GM19043 (cell line): ENCODE results near the gene WDR26.
A peak's percentile ranks its signal among the peaks of the same experiment; 100 is the strongest.
"Not testable (repeated sequence)": the region's sequence is repeated elsewhere in the genome, so short reads cannot be mapped to it uniquely, and the experiment has no call there.

Source experiments
- ATAC-seq: cut with Tn5 transposase; IDR thresholded peaks from one replicate; pipeline ENCODE4 v1.9.1; 2021; ENCODE audit warnings: low read depth; ENCODE audit not compliant: unreplicated experiment

The WDR26 gene

DNA sequence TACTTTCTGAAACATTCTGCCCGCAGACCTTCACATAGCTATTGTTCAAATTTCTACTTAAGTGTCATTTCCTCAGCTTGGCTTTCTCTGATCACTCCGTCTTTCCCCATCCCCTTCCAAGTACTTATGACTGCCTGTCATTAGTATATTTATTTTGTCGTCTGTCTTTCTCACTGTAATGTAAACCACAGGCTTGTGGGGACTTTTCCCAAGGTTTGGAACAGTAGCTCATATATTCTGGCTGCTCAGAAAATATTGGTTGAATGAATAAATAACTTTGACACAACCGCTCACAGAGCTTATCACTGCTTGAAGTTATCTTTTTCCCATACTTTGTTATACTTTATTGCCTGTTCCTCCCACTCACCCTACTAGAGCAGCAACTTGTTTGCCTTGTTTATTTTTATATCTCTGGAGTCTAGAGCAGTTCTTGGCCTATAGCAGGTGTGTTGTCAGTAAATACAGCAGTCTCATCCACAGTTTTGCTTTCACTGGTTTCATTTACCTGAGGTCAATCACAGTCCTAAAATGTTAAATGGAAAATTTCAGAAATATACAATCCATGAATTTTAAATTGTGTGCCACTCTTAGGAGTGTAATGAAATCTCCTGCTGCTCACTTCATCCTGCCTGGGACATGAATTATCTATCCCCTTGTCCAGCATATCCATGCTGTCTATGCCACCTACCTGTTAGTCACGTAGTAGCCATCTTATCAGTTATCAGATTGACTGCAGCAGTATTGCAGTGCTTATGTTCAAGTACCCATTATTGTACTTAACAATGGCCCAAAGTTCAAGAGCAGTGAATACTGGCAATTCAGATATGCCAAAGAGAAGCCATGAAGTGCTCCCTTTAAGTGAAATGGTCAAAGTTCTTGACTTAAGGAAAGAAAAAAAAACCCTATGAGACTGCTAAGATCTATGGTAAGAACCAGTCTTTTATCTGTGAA is 80.3 kb downstream of the WDR26 start:
- ATAC-seq, result no peak

DNA sequence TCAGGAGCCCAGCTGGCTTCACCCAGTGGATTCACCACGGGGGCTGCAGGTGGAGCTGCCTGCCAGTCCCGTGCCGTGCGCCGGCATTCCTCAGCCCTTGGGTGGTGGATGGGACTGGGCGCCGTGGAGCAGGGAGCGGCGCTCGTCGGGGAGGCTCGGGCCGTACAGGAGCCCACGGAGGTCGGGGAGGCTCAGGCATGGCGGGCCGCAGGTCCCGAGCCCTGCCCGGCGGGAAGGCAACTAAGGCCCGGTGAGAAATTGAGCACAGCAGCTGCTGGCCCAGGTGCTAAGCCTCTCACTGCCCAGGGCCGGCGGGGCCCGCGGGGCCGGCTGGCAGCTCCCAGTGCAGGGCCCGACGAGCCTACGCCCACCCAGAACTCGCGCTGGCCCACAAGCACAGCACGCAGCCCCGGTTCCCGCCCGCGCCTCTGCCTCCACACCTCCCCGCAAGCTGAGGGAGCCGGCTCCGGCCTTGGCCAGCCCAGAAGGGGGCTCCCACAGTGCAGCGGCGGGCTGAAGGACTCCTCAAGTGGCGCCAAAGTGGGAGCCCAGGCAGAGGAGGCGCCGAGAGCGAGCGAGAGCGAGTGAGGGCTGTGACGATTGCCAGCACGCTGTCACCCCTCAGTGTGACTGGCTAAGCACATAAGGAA is 82.0 kb downstream of the WDR26 start:
- not testable (repeated sequence) for ATAC-seq

DNA sequence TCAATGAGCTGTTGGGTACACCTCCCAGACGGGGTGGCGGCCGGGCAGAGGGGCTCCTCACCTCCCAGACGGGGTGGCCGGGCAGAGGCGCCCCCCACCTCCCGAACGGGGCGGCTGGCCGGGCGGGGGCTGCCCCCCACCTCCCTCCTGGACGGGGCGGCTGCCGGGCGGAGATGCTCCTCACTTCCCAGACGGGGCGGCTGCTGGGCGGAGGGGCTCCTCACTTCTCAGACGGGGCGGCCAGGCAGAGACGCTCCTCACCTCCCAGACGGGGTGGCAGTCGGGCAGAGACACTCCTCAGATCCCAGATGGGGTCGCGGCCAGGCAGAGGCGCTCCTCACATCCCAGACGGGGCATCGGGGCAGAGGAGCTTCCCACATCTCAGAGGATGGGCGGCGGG is 84.9 kb downstream of the WDR26 start:
- ATAC-seq, result not testable (repeated sequence)

DNA sequence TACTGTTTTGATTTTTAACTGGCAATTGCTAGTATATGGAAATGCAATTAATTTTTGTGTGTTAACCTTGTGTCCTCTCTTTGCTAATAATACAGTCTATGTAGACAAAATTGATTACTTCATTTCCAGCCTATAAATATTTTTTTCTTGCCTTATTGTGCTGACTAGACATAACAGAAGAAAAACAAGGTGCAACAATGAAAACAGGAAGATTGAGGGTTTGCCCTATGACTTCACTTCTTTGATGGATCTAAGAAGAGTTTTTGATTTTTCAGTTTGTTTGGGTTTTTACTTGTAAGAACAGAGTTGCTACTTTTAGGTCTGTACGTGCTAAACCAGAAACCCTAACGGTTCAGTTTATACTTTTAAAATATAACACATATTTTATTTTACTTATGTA is 86.5 kb downstream of the WDR26 start:
- ATAC-seq, result no peak

DNA sequence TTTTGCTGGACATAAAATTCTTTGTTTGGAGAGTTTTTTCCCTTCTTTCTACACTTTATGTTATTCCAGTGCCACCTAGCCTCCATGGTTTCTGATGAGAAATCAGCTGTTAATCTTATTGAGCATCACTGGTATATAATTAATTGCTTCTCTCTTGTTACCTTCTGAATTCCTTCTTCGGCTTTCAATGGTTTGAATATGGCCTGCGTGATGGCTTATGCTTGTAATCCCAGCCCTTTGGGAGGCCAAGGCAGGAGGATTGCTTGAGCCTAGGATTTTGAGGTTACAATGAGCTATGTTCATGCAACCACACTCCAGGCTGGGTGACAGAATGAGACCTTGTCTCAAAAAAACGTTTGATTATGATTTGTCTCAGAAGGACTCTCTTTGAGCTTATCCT is 90.9 kb downstream of the WDR26 start:
- no peak for ATAC-seq

DNA sequence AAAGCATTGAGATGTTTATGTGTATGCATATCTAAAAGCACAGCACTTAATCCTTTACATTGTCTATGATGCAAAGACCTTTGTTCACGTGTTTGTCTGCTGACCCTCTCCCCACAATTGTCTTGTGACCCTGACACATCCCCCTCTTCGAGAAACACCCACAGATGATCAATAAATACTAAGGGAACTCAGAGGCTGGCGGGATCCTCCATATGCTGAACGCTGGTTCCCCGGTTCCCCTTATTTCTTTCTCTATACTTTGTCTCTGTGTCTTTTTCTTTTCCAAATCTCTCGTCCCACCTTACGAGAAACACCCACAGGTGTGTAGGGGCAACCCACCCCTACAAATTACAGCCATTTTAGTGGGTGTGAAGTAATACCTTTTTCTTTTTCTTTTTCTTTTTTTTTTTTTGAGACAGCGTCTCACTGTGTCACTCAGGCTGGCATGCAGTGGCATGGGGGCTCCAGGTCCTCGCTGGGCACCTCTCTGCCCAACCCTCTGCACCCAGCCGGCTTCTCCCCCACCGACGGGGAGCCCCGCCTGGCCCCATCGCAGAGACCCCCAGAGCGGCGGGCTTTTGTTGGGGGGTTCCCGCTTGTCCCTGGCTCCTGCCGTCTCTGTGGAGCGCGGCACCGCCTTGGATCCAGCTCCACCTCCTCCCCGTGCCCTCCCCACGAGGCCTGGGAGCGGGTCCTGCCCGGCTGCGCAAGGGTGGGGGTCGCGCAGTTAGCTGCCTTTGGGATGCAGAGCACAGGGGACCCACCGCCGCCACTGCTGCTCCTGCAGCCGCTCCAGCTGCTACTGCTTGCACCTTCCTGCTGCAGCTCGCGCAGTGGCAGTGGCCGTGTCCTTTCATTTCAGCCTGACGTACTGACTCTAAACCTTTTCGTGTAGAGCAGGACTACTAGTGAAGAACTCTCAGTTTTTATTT is 93.9 kb downstream of the WDR26 start:
- peak; percentile 67 for ATAC-seq

DNA sequence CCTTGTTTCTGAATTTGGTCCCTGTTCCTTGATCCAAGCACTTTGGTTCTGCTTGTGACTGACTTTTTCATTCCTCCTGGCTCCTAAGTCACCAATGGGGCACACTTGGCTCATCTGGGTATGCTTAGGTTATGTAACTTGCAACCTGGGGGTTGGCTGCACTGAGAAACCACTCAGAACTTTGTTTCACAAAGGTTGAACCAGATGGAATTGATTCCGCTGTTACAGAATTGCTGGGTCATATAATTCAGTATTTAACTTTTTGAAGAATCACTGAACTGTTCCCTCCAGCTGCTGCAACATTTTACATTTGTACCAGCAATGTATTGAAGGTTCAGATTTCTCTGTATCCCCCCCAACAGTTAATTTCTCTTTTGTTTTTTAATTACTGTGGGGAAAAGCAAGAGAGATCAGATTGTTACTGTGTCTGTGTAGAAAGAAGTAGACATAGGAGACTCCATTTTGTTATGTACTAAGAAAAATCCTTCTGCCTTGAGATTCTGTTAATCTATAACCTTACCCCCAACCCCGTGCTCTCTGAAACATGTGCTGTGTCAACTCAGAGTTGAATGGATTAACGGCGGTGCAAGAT is 95.1 kb downstream of the WDR26 start:
- no peak for ATAC-seq

DNA sequence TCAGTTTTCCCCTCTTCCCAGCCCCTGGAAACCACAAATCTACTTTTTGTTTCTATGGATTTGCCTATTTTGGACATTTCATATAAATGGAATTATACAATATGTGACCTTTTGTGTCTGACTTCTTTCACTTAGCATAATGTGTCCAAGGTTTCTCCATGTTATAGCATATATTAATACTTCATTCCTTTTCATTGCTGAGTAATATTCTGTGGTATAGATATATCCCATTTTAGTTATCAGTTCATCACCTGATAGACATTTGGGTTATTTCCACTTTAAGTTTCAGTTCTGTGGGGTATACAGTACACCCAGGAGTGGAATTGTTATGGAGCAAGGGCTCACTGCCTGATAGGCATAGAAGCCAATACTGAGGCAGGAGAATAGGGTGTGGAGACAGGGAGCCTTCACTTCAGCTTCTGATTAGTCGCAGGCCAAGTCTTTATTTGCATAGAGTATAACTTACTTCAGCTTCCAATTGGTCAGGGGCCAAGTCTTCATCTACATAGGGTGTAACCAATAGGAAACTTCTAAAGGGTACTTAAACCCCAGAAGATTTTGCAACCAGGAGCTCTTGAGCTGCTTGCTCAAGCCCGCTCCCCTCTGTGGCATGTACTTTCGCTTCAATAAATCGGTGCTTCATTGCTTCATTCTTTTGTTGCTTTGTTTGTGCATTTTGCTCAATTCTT is 96.3 kb downstream of the WDR26 start:
- no peak for ATAC-seq
